ENCODE data around the gene NLGN2.

- TF ChIP-seq POLR2AphosphoS5 (IDR thresholded peaks at IDR 0.05; ENCODE audit: low read depth) (no peak), CTCF (conservative IDR thresholded peaks at IDR 0.05; ENCODE audit: low read depth in 2 of 2) (no peak), EZH2 (IDR thresholded peaks at IDR 0.05; ENCODE audit: low read depth, unreplicated experiment) (no peak), EZH2phosphoT487 (IDR thresholded peaks at IDR 0.05; ENCODE audit: unreplicated experiment) (no peak), CREB1 (CRISPR knock-in tag; IDR thresholded peaks at IDR 0.05; ENCODE audit: low read depth) (no peak), JUNB (IDR thresholded peaks at IDR 0.05; ENCODE audit: unreplicated experiment) (no peak), STAT1 (IDR thresholded peaks at IDR 0.05; ENCODE audit: unreplicated experiment) (no peak)
These were observed 11.5 kb upstream of the NLGN2 start for GRCh38 chr17:7396147-7396546.

Data from GM23338 (cell line).